Stimulated activated CD4-positive, alpha-beta T cell treated with anti-CD3 and anti-CD28 coated beads, Interleukin-2, amount 100 ng/mL, for 24 hours (primary cell): Measurements from ENCODE around the gene BTNL9.
"Not testable (repeated sequence)": the region's sequence is repeated elsewhere in the genome, so short reads cannot be mapped to it uniquely, and the experiment has no call there.

Experiments
- DNase-seq, 2 donors: peaks; one replicate each; pipeline ENCODE4 v3.0.0-alpha.2; 2020

Gene BTNL9

DNA sequence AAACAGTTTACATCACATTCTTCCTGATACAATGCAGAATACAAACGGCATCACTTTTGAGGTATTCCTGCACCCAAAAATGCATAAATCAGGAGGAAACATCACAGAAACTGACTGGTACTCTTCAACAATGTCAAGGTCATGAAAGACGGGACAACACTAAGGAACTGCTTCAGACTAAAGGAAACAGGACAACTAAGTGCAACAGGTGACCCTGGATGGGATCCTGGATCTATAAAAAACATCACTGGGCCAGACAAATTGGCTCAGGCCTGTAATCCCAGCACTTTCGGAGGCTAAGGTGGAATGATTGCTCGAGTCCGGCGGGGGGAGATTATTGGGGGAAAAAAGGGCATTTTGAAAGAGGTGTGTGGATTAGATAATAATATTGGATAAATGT, 22.6 kb downstream of the BTNL9 start:
- no peak for DNase-seq

DNA sequence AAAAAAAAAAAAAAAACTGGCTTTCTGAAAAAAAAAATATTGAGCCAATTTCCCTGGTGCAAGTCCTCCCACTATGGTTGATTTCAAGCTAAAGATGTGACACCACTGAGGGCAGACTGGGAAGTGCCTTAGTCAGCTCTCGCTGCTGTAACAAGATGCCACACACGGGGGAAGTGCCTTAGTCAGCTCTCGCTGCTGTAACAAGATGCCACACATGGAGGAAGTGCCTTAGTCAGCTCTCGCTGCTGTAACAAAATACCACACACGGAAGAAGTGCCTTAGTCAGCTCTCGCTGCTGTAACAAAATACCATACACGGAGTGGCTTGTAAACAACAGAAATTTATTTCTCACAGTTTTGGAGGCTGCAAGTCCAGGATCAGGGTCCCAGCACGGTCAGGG, 23.4 kb downstream of the BTNL9 start:
- DNase-seq, result no peak

DNA sequence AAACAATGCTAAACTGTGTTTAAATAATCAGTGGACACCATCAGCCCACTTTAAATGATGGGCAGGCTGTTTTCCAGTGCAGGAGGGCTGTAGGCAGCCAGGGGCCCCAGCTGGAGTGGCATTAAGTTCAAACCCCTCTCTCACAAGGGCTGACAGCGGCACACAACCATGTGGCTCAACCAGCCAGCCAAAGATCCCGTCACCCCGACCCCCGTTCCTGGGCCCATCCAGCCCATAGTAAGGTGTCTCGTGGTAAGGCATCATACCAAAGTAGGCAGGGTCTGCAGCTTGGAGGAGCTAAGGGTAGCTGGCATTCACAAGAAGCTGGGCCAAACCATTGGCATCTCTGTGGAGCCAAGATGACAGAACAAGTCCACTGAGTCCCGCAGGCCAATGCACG, 24.9 kb downstream of the BTNL9 start:
- DNase-seq, result no peak

DNA sequence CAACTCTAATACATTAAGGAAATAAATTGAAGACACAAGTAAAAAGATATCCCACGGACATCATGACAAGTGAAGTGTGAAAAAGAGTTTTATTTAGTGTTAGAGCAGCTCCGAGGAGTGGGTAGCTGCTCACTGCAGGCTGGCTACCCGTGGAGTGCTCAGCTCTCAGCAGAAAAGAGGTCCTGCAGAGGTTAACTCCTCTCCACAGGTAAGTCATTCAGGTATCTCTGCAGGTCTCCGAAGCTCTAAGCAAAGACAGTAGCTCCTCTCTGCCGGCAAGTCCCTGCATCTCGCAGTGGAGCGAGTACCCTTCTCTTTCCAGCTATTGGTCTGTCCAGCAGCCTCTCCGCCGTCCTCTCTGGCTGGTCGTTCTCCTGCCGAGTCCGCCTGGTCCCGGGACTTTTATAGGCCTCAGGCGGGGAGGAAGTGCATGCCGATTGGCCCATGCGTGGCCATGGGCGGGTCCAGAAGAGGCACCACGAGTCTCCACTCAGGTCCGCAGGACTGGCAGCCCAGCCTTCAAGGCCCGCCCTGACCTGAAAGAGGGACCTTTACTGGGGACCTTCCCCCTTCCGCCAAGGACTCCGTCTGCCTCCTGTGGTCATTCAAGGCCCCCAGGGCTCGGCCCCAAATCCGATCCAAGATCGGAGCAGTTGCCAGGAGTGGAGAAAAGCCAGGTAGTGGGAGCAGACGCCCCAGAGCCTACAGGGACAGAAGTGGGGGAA, 29.9 kb downstream of the BTNL9 start:
- DNase-seq, result peak in 1 of 2 donors; percentile 4

DNA sequence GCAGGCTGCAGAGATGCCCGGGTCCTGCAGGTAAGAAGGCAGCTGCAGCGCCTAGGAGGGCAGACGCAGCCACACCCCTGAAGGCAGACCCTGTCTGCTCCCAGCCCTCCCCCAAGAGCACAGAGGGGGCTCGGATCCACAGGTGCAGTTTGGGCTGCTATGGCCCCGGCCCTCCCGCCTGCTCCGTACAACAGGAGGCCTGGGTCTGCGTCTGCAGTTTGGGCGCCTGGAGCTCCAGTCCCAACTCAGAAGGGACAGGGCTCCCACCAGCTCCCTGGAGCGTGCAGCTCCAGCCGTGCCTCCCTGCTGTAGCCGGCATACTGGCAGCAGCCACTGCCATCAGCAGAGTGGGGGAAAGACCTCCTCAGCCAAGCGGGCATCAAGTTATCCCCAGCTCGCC, 30.5 kb downstream of the BTNL9 start:
- DNase-seq, result no peak

DNA sequence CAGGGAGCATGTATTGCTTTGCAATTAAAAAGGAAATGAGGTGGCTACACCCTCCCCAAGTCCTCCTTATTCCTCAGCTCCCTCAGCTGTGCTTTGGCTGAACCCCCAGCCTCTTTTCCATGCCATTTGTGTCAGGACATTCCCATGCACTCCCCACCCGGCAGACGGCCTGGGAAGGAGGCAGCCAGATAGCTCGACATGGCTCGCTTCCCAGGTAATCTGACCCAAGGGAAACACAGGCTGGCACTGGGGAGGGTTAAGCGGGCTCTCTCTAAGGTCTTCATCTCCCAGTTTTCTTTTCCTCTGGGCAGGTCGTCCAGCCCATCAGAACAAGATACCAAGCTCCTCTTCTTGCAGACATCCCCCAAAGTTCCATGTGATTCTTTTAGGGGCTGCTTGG, 31.2 kb downstream of the BTNL9 start:
- DNase-seq, result no peak

DNA sequence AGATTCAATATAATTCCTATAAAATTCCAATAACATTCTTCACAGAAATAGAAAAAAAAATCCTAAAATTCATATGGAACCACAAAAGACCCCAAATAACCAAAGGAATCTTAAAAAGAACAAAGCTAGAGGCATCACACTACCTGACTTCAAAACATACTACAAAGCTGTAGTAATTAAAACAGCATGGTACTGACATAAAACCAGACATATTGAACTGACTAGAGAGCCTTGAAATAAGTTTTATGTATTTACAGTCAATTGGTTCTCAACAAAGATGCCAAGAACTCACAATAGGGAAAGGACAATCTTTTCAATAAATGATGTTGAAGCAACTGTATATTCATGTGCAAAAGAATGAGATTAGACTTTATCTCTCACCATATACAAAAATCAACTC, 36.9 kb downstream of the BTNL9 start:
- no peak for DNase-seq

DNA sequence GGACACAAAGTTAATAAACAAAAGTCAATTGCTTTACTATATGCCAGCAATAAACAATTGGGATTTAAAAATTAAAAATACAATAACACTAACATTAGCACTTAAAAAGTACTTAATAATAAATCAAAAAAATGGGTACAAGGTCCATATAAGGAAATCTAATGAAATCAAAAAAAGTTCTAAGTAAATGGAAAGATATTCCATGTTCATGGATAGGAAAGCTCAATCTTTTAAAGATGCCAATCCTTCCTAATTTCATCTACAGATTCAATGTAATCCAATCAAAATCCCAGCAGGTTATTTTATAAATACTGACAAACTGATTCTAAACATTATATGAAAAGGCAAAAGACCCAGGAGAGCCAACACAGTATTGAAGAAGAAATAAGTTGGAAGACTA, 41.9 kb downstream of the BTNL9 start:
- no peak for DNase-seq

DNA sequence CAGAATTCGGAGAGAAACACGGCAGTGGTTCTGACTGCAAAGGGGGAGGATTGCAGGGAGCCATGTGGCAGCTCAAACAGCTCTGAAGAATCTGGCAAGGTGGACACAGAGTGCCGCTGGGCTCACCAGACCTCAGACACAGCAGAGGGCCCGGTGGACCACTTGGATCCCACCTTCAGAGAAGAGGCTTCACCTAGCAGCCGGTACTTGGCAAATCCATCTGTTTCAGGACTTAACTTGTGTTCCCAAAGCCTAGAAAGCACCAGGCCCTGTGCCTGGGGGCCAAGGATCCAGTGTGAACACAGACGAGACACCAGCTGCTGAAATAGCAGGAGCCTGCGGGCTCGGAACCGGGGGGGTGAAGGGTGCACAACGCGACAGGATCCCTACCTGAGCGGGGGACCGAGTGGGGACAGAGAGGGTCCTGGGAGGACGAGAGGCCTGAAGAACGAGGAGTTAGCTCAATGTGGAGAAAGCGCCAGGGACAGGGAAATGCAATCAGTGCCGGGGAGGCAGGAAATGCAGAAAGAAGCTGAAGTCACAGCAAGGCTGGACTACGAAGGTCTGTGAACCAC, 44.6 kb downstream of the BTNL9 start:
- no peak for DNase-seq

DNA sequence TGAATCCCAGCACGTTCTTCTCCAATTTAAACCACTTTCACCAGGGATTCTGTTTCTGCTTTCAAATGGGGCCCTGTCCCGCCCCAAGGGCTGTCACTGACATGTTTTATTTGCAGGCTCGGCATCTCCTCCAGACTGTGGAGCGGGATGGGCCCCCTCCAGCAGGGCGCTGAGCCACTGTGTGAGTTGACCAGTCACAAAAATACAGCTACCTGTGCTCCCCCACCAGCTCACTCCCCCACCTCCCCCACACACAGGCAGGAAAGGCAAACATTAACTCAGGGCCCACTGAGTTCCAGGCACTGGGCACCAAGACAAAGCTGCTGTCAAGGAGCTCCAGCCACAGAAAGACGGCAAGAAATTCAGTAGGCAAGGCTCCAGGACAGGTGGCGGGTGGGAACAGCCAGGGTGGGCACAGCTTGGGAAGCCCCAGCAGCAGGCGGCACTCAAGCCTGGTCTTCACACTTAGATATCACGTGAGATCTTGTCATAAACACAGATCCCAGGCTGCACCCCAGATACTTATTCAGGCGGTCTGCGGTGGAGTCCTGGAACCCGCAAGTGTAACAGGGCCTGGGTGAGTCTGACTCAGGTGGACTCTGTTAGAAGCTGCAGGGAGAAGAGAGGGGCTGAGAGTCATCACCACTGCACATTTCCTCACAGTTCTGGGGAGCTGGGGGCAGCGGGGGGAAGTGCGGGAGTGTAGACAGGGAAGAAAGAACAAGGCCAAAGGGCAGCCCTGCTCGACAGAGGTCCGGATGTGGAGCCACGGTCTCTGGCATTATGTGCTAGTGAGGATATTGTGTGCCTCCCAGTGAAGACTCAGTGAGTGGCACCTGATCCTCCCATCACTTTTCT, 46.2 kb downstream of the BTNL9 start:
- no peak for DNase-seq

DNA sequence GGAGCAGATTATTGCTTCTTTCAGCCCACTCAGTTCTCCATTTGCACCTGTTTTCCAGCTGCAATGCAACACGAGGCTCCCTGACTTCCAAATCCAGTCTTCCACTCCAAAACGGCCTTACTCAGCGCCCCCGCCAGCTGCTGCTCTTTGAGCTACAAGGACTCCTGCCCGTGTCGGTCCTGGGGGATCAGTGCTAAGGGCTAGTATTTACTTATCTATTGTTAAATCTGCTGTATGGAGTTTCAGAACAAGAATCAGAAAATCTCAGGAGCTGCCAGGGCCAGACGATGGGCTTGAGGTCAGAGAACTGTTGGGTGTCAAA, 46.8 kb downstream of the BTNL9 start:
- no peak for DNase-seq

DNA sequence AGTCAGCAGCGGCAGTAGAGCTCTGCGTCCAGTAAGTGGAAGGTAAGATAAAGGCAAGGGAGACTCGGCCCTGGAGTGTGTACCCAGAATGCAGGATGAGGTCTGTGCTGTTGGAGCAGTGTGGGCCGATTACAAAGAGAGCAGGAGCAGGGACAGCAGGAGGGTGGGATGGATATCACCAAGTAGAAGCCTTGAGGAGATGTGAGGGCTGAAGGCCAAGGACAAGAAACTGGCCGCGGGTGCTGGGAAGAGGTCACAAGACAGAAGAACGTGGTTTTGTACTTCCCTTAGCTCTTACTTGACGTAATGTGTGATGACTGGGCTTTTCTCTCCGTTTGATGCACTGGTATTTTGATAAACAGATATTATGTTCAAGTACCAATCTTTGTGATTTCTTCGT, 47.2 kb downstream of the BTNL9 start:
- DNase-seq, result no peak

DNA sequence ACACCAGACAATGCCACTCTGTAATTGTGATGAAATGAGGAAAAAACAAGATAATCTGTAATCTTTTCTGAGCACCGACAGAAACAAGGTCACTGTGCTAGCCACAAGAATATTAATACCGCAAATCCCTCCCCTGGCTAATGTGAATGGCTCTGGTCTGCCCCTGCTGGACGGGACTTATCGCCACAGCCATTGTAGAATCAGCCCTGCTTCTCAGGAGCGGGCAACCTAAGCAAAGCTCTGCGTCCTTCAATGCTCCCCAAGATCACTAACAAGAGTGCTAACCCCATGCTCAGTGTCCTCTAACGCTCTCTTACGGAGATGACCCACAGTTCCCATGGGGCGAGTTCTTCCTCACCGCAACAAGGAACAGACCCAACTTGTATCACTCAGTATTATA, 48.2 kb downstream of the BTNL9 start:
- no peak for DNase-seq

DNA sequence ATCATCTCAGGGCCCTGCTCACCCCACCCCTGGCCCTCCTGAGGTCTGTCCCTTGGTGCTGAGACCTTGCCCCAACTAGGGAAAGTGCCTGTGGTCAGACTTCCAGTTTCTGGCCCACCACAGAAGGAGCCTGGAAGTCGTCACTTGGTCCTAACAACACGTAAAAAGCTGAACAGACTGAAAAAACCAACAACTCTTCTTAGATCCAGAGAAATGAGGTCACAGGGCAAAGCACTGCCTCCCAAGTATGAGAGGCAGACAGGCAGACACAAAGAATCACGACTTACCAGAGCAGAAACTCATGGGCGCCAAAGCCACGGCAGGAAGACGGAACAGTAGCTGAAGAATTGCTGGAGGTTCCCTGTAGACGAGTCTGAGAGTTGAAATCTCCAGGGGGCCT, 52.4 kb downstream of the BTNL9 start:
- no peak for DNase-seq

DNA sequence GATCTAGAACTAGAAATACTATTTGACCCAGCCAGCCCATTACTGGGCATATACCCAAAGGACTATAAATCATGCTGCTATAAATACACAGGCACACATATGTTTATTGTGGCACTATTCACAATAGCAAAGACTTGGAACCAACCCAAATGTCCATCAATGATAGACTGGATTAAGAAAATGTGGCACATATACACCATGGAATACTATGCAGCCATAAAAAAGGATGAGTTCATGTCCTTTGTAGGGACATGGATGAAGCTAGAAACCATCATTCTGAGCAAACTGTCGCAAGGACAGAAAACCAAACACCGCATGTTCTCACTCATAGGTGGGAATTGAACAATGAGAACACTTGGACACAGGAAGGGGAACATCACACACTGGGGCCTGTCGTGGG, 55.1 kb downstream of the BTNL9 start:
- DNase-seq, result not testable (repeated sequence)

DNA sequence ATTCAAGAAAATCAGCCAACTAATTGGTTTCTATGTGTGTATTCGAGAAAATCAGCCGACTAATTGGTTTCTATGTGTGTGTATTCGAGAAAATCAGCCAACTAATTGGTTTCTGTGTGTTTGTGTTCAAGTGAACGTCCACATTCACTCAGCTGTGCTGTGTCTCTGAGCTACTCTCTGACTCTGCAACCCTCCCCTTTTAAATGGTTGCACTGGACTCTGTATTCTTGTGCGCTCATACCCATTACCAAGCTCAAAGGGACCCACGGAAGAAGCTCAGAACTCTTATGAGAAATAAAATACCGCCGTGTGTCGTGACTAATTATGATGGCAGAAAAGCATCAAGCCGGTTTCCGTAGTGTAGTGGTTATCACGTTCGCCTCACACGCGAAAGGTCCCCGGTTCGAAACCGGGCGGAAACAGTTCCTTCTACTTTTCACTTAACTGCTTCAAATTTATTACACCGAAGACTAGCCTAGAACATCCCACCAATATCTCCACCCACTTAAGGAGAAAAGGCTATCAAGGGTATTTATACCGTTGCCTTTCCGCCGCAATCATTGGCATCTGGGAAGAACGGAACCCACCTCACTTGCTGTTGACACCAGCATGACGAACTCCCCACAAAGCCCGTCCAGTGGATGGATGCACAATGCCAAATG, 56.8 kb downstream of the BTNL9 start:
- DNase-seq, result not testable (repeated sequence)

DNA sequence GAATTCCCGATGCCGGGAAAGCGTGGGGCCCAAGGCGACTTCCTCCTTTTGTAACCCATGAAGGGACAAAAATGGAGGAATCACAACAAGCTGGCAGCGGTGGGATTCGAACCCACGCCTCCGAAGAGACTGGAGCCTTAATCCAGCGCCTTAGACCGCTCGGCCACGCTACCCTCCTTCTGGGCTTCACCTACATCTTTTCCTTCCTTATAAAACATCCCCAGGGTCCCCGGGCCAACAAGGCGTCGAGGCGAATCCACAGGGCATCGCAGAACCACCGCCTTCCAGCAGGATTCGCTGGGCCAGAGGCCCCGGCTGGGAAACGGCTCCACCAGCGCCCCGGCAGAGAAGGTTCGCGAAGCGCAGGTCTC, 57.3 kb downstream of the BTNL9 start:
- DNase-seq, result not testable (repeated sequence)

DNA sequence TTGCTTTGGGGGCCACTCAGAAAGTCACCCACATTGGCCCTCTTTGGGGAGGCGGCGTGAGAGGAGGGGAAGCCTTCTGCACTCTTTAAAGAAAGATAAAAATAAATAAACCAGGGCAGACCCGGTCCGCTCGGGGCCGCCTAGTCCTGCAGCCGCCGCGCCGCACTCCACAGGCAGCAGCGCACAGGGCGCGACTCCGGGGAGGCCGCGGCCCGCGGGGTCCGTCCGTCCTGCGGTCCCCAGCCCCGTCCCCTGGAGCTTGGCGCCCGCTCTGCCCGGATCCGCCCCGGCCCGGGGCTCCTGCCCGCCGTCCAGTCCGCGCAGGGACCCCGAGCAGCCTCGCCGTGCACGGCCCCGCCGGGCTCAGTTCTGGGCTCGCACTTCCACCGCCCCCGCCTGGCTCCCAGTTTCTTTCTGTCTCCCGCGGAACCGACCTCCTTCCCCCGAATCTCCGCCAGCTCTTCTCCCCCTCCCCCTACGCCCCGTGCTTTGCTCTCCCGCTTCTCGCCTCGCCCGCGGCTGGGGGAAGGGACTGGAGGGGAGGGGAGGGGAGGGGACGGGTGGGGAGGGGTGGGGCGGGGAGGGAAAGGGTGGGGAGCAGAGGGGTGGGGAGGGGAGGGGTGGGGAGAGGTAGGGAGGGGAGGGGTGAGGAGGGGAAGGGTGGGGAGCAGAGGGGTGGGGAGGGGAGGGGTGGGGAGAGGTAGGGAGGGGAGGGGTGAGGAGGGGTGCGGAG, 57.9 kb downstream of the BTNL9 start:
- DNase-seq, result not testable (repeated sequence)

DNA sequence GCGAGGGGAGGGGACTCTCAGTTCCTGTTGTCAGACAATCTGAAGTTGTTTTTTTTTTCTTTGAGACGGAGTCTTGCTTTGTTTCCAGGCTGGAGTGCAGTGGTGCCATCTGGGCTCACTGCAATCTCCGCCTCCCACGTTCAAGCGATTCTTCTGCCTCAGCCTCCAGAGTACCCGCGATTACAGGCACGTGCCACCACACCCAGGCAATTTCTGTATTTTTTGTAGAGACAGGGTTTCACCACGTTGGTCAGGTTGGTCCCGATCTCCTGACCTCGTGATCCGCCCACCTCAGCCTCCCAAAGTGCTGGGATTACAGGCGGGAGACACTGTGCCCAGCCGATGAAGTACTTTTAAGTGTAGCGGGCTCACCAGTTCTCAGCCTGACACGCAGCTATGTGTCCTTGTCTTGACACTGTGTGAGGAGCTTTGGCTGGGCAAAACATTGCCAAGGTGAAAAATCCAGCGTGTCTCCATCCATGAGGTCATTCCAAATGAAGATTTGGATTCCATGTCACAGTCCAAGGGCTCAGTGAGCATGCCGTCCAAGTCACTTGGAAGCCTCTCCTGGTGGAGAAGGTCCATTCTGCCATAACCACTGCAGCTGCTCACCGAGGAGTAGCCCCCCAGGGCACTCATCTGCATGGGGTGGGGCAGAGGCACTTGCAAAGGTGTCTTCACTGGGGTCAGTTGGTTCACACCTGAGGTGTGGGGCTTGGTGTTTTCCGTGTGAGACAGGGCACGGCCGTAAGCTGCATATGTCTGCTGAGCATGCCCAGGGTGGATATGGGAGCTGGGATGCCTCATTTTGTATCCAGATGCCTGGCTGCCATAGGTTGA, 58.9 kb downstream of the BTNL9 start:
- DNase-seq, result peak in 1 of 2 donors; percentile 15

DNA sequence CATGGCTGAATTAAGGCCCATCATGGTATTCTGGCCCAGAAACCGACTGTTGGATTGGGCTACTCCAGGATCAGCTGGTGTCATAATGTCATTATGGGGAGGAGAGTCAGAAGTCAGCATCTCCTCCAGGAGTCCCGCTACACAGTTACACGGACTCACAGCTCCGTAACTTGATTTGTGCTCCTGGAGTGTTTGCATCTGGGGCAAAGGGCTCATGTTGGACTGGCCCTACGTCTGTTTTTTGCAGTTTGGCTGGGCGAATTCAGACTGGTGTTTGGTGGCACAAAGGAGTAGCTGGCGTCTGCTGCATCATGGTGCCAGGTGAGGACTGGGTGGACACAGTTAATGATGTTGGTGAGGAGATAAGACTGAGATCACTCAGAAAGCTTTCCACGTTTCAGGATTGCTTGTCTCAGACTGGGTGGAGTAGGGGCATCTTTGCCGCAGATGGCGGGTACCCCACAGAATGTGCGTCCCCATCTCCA, 59.6 kb downstream of the BTNL9 start:
- DNase-seq, result peak in 1 of 2 donors; percentile 15

DNA sequence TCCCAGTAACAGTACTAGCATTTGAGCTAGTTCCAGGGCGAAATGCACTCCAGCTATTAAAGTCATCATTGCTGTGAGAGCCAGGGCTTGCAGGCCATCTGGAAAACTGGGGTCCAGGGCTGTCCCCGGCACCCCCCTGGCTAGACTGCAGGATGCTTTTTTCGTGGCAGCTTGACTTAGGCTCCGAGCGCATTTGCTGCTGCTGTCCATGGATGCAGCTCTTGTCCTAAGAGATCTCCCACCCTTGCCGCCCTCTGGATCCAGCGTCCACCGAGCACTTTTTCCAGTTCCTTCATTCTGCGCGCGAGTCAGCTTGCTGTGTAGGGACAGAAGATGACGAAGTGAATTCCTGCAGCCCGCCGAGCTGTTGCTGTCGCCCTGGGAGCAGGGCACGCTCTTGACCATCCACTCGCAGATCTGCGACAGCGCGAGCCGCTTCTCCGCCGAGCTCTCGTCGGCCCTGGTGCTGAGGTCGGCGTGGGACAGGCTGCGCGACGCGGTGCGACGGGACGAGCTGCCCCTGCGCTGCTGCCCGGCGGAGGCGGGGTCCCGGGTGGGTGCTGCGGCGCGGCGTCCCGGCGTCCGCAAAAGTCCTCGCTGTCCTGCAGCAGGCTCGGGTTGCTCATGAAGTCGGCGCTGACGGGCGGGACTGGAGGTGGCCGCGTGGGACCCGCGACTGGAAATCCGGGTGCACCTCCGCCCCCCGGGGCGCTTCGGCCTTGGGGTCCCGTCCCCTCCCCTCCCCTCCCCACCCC, 60.2 kb downstream of the BTNL9 start:
- DNase-seq, result peak in 1 of 2 donors; percentile 16
